GM12873 (cell line): ENCODE results near the gene ETV1.

Experiments used
- CTCF ChIP-seq: IDR thresholded peaks from 2 replicates; pipeline ENCODE4 v1.5.1; 2012; ENCODE audit warnings: low read depth, mild to moderate bottlenecking, moderate library complexity, low read length, control low read depth; ENCODE audit not compliant: insufficient read depth; ENCODE audit errors: missing control alignments

Gene ETV1

GRCh38 chr7:13948019-13948801 lies 41.3 kb downstream of the ETV1 start:
- no peak for TF ChIP-seq CTCF

GRCh38 chr7:13947535-13947934 lies 41.9 kb downstream of the ETV1 start:
- no peak for TF ChIP-seq CTCF

DNA sequence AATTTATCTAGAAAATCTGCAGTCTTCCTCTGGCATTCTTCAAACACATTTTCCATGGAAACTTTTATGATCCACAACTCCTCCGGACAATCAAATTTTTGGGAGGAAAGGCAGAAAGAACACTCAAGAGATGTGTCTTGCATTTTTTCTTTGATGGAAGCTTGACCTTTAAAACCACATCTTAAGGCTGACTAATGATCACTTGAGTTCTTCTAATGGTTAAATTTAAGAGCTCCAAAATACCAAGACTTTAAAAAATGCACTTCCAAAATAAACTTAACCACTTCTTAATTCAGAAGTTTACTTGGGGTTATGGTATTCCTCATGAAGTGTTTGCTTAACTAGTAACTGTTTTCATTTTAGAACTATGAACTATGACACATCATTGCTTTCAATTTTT lies 43.3 kb downstream of the ETV1 start:
- no peak for TF ChIP-seq CTCF

GRCh38 chr7:13945670-13946069 lies 43.8 kb downstream of the ETV1 start:
- no peak for TF ChIP-seq CTCF

- no peak for TF ChIP-seq CTCF
These were observed 55.9 kb downstream of the ETV1 start for GRCh38 chr7:13933536-13933935.

DNA sequence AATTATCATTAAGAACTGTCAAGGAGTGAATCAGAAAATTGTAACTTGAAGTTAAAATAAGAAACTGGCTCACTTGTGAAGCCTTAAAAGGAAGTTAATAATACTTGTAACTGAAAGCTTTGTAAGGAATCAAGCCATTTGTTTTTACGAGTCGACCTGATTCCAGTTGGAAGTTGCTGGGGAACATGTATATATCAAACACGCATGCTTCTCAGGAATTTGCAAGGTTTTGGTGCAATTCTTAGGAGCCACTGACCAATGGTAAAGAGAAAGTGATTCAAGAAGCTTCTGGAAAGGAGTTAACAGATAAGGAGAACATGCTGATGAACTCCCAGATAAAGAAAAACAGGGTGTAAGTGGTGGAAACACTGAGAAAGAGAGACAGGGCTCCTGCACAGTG lies 56.4 kb downstream of the ETV1 start:
- TF ChIP-seq CTCF: no peak

DNA sequence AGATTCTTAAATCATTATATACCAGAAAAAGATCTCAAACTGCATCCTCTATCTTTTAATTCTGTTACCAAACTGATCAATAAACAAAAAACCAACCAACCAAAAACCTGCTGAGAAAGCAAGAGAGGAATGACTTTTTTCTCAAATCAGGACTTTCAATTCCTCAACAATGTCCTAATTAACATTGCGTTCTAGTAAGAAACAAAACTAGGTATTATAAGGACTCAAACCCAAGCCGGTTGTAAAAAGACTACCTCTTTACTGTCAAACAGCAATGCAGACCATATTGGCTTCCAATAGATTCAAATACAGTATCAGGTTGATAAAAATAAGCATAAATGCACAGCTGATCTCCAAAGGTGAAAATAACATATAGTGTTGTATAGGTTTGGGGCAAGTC lies 57.3 kb downstream of the ETV1 start:
- no peak for TF ChIP-seq CTCF

DNA sequence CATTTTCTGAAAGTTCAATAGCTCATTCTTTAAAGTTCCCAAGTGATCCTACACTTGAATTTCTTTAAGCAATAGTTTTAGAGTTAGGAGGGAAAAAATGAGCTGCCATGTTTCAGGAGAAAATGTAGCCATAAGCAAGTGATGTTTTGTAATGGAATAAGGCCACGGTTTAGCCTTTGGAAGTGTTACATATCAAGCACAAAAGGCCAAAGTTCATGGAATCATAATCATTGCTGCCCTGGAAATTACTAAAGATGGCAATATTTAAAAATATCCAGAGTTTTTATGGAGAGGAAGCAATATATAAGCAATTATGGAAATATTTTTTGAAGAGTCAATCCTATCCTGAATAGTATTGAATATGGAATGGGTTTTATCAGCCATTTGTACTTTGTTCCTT lies 68.4 kb downstream of the ETV1 start:
- no peak for TF ChIP-seq CTCF
